RWPE2 (cell line): ENCODE measurements around the gene IER5.
A peak's percentile ranks its signal among the peaks of the same experiment; 100 is the strongest.

Source experiments
- ATAC-seq: fragments of 200-7000 bp; cut with Tn5 transposase; 3 replicates; pipeline ENCODE4 v1.9.1; 2021; ENCODE audit warnings: low read depth
- DNase-seq: peaks from one replicate; pipeline ENCODE4 v3.0.0-alpha.2; 2020; ENCODE audit warnings: low spot score
- H3K27ac ChIP-seq: fragments of 450-650 bp; 2 replicates; pipeline ENCODE4 v1.5.1; 2017; ENCODE audit warnings: mild to moderate bottlenecking; ENCODE audit not compliant: poor library complexity, severe bottlenecking
- H3K27me3 ChIP-seq: fragments of 250-450 bp; sonication (Bioruptor Pico); 2 replicates; pipeline ENCODE4 v1.5.1; 2021; ENCODE audit warnings: mild to moderate bottlenecking, moderate library complexity; ENCODE audit not compliant: insufficient read depth, poor library complexity, severe bottlenecking
- H3K36me3 ChIP-seq: fragments of 250-450 bp; sonication (Bioruptor Pico); 2 replicates; pipeline ENCODE4 v1.5.1; 2020; ENCODE audit warnings: low read depth, mild to moderate bottlenecking, moderate library complexity
- H3K4me1 ChIP-seq: fragments of 250-450 bp; sonication (Bioruptor Pico); 2 replicates; pipeline ENCODE4 v1.5.1; 2021; ENCODE audit warnings: mild to moderate bottlenecking, moderate library complexity; ENCODE audit not compliant: insufficient read depth, poor library complexity, severe bottlenecking
- H3K4me3 ChIP-seq: fragments of 250-450 bp; sonication (Bioruptor Pico); 2 replicates; pipeline ENCODE4 v1.5.1; 2021; ENCODE audit warnings: mild to moderate bottlenecking, moderate library complexity; ENCODE audit not compliant: severe bottlenecking
- H3K9me3 ChIP-seq: fragments of 250-450 bp; sonication (Bioruptor Pico); 2 replicates; pipeline ENCODE4 v1.5.1; 2021; ENCODE audit warnings: mild to moderate bottlenecking, moderate library complexity; ENCODE audit not compliant: severe bottlenecking
- TF ChIP-seq, protein P1 (sequence below): fragments of 450-650 bp; IDR thresholded peaks from one replicate; pipeline ENCODE4 v1.5.1; 2017; ENCODE audit warnings: mild to moderate bottlenecking, moderate library complexity; ENCODE audit not compliant: poor library complexity, severe bottlenecking

Gene IER5

DNA sequence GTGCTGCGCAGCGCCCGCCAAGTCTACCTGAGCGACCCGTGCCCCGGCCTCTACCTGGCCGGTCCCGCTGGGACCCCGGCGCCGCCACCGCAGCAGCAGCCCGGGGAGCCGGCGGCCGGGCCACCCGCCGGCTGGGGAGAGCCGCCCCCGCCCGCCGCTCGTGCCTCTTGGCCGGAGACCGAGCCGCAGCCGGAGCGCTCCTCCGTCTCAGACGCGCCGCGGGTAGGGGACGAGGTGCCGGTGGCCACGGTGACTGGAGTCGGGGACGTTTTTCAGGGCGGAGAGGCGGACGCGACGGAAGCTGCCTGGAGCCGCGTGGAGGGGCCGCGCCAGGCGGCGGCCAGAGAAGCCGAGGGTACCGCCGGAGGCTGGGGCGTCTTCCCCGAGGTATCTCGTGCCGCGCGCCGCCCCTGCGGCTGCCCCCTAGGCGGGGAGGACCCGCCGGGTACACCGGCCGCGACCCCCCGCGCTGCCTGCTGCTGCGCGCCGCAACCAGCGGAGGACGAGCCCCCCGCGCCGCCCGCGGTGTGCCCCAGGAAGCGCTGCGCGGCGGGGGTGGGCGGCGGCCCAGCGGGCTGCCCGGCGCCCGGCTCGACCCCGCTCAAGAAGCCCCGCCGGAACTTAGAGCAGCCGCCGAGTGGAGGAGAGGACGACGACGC is 646 bp downstream of the IER5 start:
- Histone ChIP-seq H3K27ac (peak overlapping the region; percentile 97), H3K4me1 (peaks cover 28% of the 10 kb centered on the region), H3K4me3 (peak overlapping the region; percentile 75), H3K27me3 (no peaks in the 10 kb centered on the region), H3K9me3 (no peaks in the 10 kb centered on the region), H3K36me3 (peaks cover 47% of the 10 kb centered on the region)
- no peak for ATAC-seq
- TF ChIP-seq, protein P1, sequence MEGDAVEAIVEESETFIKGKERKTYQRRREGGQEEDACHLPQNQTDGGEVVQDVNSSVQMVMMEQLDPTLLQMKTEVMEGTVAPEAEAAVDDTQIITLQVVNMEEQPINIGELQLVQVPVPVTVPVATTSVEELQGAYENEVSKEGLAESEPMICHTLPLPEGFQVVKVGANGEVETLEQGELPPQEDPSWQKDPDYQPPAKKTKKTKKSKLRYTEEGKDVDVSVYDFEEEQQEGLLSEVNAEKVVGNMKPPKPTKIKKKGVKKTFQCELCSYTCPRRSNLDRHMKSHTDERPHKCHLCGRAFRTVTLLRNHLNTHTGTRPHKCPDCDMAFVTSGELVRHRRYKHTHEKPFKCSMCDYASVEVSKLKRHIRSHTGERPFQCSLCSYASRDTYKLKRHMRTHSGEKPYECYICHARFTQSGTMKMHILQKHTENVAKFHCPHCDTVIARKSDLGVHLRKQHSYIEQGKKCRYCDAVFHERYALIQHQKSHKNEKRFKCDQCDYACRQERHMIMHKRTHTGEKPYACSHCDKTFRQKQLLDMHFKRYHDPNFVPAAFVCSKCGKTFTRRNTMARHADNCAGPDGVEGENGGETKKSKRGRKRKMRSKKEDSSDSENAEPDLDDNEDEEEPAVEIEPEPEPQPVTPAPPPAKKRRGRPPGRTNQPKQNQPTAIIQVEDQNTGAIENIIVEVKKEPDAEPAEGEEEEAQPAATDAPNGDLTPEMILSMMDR, result no peak
- DNase-seq, result no peak

DNA sequence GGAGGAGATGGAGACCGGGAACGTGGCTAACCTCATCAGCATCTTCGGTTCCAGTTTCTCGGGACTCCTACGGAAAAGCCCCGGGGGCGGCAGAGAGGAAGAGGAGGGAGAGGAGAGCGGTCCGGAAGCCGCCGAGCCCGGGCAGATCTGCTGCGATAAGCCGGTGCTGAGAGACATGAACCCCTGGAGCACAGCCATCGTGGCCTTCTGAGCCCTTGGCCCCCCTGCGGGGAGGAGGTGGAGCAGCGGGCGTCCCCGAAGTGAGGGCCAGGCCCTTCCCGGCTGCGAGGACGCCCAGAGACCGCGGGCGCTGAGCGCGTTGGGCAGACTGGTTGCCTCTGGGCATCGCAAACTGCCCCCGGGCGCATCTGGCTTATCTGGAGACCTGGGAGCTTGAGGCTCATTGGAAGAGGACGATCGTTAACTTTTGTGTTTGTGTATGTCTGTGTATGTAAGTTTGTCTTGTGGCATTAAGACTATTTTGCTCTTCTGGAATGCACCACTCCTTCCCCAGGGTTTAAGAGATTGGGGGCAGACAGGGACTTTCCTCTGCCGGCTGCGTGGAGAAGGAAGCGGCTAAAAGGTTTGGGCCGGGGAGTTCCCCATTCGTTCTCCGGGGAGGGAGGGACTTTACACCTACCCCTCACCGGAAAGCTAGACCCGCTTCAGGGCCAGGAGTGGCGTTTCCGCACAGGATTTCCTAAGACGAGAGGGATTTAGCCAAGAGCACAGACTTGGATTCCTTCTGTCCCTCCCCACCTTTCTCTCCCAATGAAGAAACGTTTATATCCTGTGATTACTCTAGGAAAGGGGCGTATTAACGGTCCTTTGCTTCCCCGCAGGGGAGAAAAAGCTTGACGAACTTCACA is 1.4 kb downstream of the IER5 start:
- Histone ChIP-seq H3K27ac (peak overlapping the region; percentile 97), H3K9me3 (no peaks in the 10 kb centered on the region), H3K27me3 (no peaks in the 10 kb centered on the region), H3K4me1 (peaks cover 28% of the 10 kb centered on the region), H3K4me3 (peak overlapping the region; percentile 75), H3K36me3 (peaks cover 53% of the 10 kb centered on the region)
- peak; percentile 5; the same call in 1 of the 3 replicates for ATAC-seq
- TF ChIP-seq, protein P1, result no peak
- peak; percentile 63 for DNase-seq

DNA sequence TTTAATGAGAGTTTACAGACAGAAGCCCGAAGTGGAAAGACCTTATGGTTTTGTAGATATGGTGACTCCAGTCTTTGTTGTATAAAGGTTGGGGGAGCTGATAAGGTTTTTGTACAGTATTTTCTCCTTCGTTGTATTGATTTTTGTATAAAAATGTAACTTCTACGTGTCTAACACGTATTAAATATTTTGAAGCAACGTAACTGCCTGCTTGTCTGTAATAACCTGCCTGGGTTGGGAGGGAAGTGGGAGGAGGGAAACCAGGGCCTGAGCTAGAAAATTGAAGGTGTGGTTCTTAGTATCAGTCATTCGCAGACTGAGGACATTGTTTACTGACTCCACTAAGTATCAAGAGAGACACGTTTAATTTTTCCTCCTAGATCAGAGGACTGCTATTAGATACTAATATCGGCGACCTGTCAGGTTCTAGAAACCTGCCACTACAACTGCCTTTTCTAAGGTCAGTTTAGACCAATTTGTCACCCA is 2.2 kb downstream of the IER5 start:
- H3K27ac ChIP-seq, result peak overlapping the region; percentile 97
- H3K9me3 ChIP-seq, result no peaks in the 10 kb centered on the region
- H3K36me3 ChIP-seq, result peaks cover 53% of the 10 kb centered on the region
- ATAC-seq (no peak), DNase-seq (no peak)
- TF ChIP-seq, protein P1, result no peak
- no peaks in the 10 kb centered on the region for H3K27me3 ChIP-seq
- H3K4me3 ChIP-seq, result peak overlapping the region; percentile 75
- H3K4me1 ChIP-seq, result peaks cover 28% of the 10 kb centered on the region

DNA sequence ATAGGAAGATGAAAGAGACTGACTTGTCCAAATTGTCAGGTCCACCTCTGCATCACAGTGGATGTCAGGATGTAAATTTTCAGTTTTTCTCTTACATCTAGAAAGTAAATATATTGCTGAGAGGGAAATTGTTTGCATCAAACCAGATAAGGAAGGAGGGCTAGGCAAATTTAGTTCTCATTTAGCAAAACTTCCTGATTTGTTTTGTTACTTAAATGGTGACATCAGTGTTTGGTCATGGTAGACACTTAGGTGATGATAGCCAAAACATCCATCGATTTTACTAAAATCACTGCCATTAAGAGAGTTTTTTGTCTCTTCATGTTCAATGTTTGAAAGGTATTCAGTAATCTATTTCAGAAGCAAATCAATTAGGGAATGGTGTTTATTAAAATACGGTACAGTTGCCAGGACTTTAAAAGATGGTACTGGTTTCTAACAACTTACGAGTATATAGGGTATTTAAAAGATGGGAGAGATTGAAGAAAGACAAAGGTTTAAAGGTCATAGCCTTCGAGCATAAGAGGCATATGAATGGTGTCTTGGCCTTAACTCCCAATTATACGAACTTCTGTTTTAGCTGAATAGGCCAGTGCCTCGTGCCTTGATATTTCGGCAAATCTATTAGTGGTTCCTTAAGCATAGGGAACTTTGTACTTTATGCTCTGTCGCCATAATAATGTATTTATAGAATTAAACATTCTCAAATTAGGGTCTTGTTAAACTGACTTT is 3.0 kb downstream of the IER5 start:
- Histone ChIP-seq H3K27ac (peak overlapping the region; percentile 97), H3K36me3 (peaks cover 53% of the 10 kb centered on the region), H3K9me3 (no peaks in the 10 kb centered on the region), H3K4me3 (peak overlapping the region; percentile 75), H3K27me3 (no peaks in the 10 kb centered on the region), H3K4me1 (peaks cover 30% of the 10 kb centered on the region)
- ATAC-seq (no peak), DNase-seq (no peak)
- TF ChIP-seq, protein P1, result no peak
